ENCODE results near the gene BRIP1. TPM values are rescaled to one million over a fixed set of nuclear protein-coding genes. Genes with fewer than 3 reads are reported as not detected.

The BRIP1 gene
- total and polyA plus RNA-seq, 10 of the 15 experiments (the other 5 are each of a cell fraction or from before 2014, with no cell fraction given), result 4.0 to 24.2 (median 12.8) TPM

- TF ChIP-seq ZBTB40 (IDR thresholded peaks at IDR 0.05; ENCODE audit: borderline replicate concordance), result no peak
- no peak for TF ChIP-seq STAT3 (IDR thresholded peaks at IDR 0.05; ENCODE audit: low read depth, low read length)
- no peak; the same call in 1 of the 2 replicates for TF ChIP-seq DPF2 (IDR thresholded peaks at IDR 0.05)
- TF ChIP-seq BCL3 (IDR thresholded peaks at IDR 0.05; ENCODE audit: borderline replicate concordance, insufficient read depth, low read depth, low read length, poor library complexity, severe bottlenecking), result no peak
- no peak for TF ChIP-seq MYC (IDR thresholded peaks at IDR 0.05; ENCODE audit: insufficient read depth, insufficient read length, insufficient replicate concordance, low read length, severe bottlenecking)
- no peak for TF ChIP-seq CTCF (IDR thresholded peaks at IDR 0.05 in 2 of 3, conservative IDR thresholded peaks at IDR 0.05 in 1 of 3; ENCODE audit: control insufficient read depth in 2 of 3, extremely low read depth in 1 of 3, insufficient read depth in 1 of 3, low read depth in 3 of 3, low read length in 3 of 3)
- no peak for TF ChIP-seq PAX5 (IDR thresholded peaks at IDR 0.05; ENCODE audit: borderline replicate concordance, low read depth, low read length)
- TF ChIP-seq ELK1 (IDR thresholded peaks at IDR 0.05; ENCODE audit: low read depth, low read length), result no peak
- no peak for TF ChIP-seq NFYA (IDR thresholded peaks at IDR 0.05; ENCODE audit: borderline replicate concordance, low read depth, low read length)
- no peak for TF ChIP-seq JUND (IDR thresholded peaks at IDR 0.05; ENCODE audit: low read depth, low read length)
- TF ChIP-seq EP300 (IDR thresholded peaks at IDR 0.05; ENCODE audit: borderline replicate concordance in 1 of 2, control insufficient read depth in 1 of 2, low read depth in 2 of 2, low read length in 2 of 2), result peak; percentile 29 to 37; a peak in 2 of 4 replicates
- no peak for TF ChIP-seq TAF1 (IDR thresholded peaks at IDR 0.05; ENCODE audit: borderline replicate concordance, low read depth, low read length)
- peak; percentile 72; the same call in 1 of the 2 replicates for TF ChIP-seq TCF12 (IDR thresholded peaks at IDR 0.05; ENCODE audit: low read depth, low read length)
- TF ChIP-seq STAT1 (conservative IDR thresholded peaks at IDR 0.05), result no peak
Observed at GRCh38 chr17:61783556-61784304, 79.6 kb downstream of the BRIP1 start (continued).
